SK-N-SH (cell line): ENCODE measurements around the gene RPS10. TPM values are rescaled to one million over a fixed set of nuclear protein-coding genes. Genes with fewer than 3 reads are reported as not detected.

Experiments used
- CTCF ChIA-PET: fragments of 300-600, 350-600 bp; formaldehyde crosslinking; extraction: SDS; loops from one replicate; lab custom pipeline; 2021; lab: Yijun Ruan, JAX
- POLR2A ChIA-PET: fragments of 350-600 bp; sonication (Branson Sonifier 250); formaldehyde crosslinking; extraction: SDS; loops from one replicate; lab custom pipeline; 2020; ENCODE audit warnings: antibody characterized with exemption, inconsistent platforms; lab: Yijun Ruan, JAX
- DNase-seq: peaks from one replicate; pipeline ENCODE4 v3.0.0; 2012
- H2AFZ ChIP-seq: fragments of 200-600 bp; sonication (generic); 2 replicates; pipeline ENCODE4 v1.8.1; 2016; ENCODE audit warnings: antibody characterized with exemption, mild to moderate bottlenecking, low read depth
- H3F3A ChIP-seq: fragments of 200-600 bp; sonication (generic); replicated peaks from 2 replicates; pipeline ENCODE3; 2016; ENCODE audit warnings: antibody characterized with exemption, mild to moderate bottlenecking; ENCODE audit not compliant: insufficient read depth
- H3K27ac ChIP-seq, 2 experiments: fragments of 200-500 bp in 1 of 2; fragments of 200-600 bp in 1 of 2; sonication (Bioruptor generic) in 1 of 2; sonication (generic), shearing (Covaris generic) in 1 of 2; 2 replicates each; pipeline versions ENCODE4 v1.5.1 to v1.6.1; 2014 to 2016; ENCODE audit warnings: low read depth in 2 of 2, inconsistent platforms in 1 of 2, low read length in 1 of 2, mild to moderate bottlenecking in 1 of 2, mixed read lengths in 1 of 2
- H3K27me3 ChIP-seq: fragments of 200-600 bp; sonication (generic), shearing (Covaris generic); 2 replicates; pipeline ENCODE4 v1.6.1; 2016; ENCODE audit warnings: mixed run types; ENCODE audit not compliant: insufficient read depth
- H3K36me3 ChIP-seq, 2 experiments: fragments of 200-500 bp in 1 of 2; fragments of 200-600 bp in 1 of 2; sonication (Bioruptor generic) in 1 of 2; sonication (generic) in 1 of 2; replicated peaks in 1 of 2; 2 replicates each; pipeline versions ENCODE3 to v1.5.1; 2014 to 2016; ENCODE audit warnings: low read length in 1 of 2, mild to moderate bottlenecking in 1 of 2; ENCODE audit not compliant: insufficient read depth in 2 of 2, control insufficient read depth in 1 of 2
- H3K4me1 ChIP-seq, 2 experiments: fragments of 200-500 bp in 1 of 2; fragments of 200-600 bp in 1 of 2; sonication (Bioruptor generic) in 1 of 2; sonication (generic), shearing (Covaris generic) in 1 of 2; 2 replicates each; pipeline versions ENCODE4 v1.5.1 to v1.6.1; 2014 to 2016; ENCODE audit warnings: low read depth in 1 of 2, low read length in 1 of 2, mixed run types in 1 of 2; ENCODE audit not compliant: insufficient read depth in 2 of 2, control insufficient read depth in 1 of 2
- H3K4me2 ChIP-seq: fragments of 200-600 bp; sonication (generic), shearing (Covaris generic); 2 replicates; pipeline ENCODE4 v1.6.1; 2017; ENCODE audit warnings: mixed run types
- H3K4me3 ChIP-seq, 2 experiments: fragments of 200-500 bp in 1 of 2; fragments of 200-600 bp in 1 of 2; sonication (Bioruptor generic) in 1 of 2; sonication (generic), shearing (Covaris generic) in 1 of 2; 2 replicates each; pipeline versions ENCODE4 v1.5.1 to v1.8.1; 2014 to 2016; ENCODE audit warnings: low read depth in 2 of 2, inconsistent platforms in 1 of 2, low read length in 1 of 2, mild to moderate bottlenecking in 1 of 2, mixed read lengths in 1 of 2, moderate library complexity in 1 of 2
- H3K79me2 ChIP-seq: fragments of 200-600 bp; sonication (generic); 2 replicates; pipeline ENCODE4 v1.8.1; 2017; ENCODE audit warnings: mild to moderate bottlenecking; ENCODE audit not compliant: insufficient read depth
- H3K9ac ChIP-seq: fragments of 200-600 bp; sonication (generic); 2 replicates; pipeline ENCODE4 v1.6.1; 2017; ENCODE audit warnings: mixed run types
- H3K9me2 ChIP-seq: fragments of 200-600 bp; sonication (generic); 2 replicates; pipeline ENCODE4 v1.6.1; 2017; ENCODE audit warnings: mixed run types
- H3K9me3 ChIP-seq: fragments of 200-600 bp; sonication (generic); 2 replicates; pipeline ENCODE4 v1.6.1; 2017; ENCODE audit warnings: mixed run types, mild to moderate bottlenecking, moderate library complexity
- H4K20me1 ChIP-seq: fragments of 200-600 bp; sonication (generic); 2 replicates; pipeline ENCODE4 v1.6.1; 2017; ENCODE audit warnings: mild to moderate bottlenecking, mixed run types; ENCODE audit not compliant: insufficient read depth
- CHD2 ChIP-seq: fragments of 150-350 bp; IDR thresholded peaks from 2 replicates; pipeline ENCODE4 v1.6.1; 2018; ENCODE audit warnings: low read length; ENCODE audit not compliant: partially characterized antibody
- ELF1 ChIP-seq: IDR thresholded peaks from 2 replicates; pipeline ENCODE4 v1.4.0; 2012
- FOXJ3 ChIP-seq: sonication (generic); formaldehyde crosslinking; IDR thresholded peaks from 2 replicates; pipeline ENCODE4 v1.5.1; 2020; ENCODE audit warnings: mild to moderate bottlenecking, missing genetic modification reagents
- GATA2 ChIP-seq: sonication (generic); formaldehyde crosslinking; IDR thresholded peaks from 2 replicates; pipeline ENCODE4 v1.5.0; 2020; ENCODE audit warnings: mild to moderate bottlenecking, missing genetic modification reagents
- JUND ChIP-seq: IDR thresholded peaks from 2 replicates; pipeline ENCODE4 v1.4.0; 2012
- MEF2A ChIP-seq: IDR thresholded peaks from 2 replicates; pipeline ENCODE4 v1.4.0; 2012; ENCODE audit warnings: low read depth, borderline replicate concordance
- MXI1 ChIP-seq: IDR thresholded peaks from 2 replicates; pipeline ENCODE4 v1.6.1; 2012; ENCODE audit warnings: mild to moderate bottlenecking, low read depth, low read length, improper control_type of control experiment
- NFIC ChIP-seq: IDR thresholded peaks from 2 replicates; pipeline ENCODE4 v1.4.0; 2012; ENCODE audit warnings: borderline replicate concordance
- NRF1 ChIP-seq: IDR thresholded peaks from 2 replicates; pipeline ENCODE4 v1.6.1; 2012; ENCODE audit warnings: low read depth, mild to moderate bottlenecking, low read length
- POLR2AphosphoS5 ChIP-seq: IDR thresholded peaks from 2 replicates; pipeline ENCODE4 v1.6.1; 2012; ENCODE audit warnings: low read depth, low read length
- RAD21 ChIP-seq: IDR thresholded peaks from 2 replicates; pipeline ENCODE4 v1.6.1; 2012; ENCODE audit warnings: mild to moderate bottlenecking, low read length
- SIN3A ChIP-seq: IDR thresholded peaks from 2 replicates; pipeline ENCODE4 v1.6.1; 2012; ENCODE audit warnings: low read depth, mild to moderate bottlenecking, low read length, moderate library complexity, borderline replicate concordance
- SMC3 ChIP-seq: IDR thresholded peaks from 2 replicates; pipeline ENCODE4 v1.6.1; 2012; ENCODE audit warnings: low read depth, low read length, improper control_type of control experiment
- TEAD4 ChIP-seq: IDR thresholded peaks from 2 replicates; pipeline ENCODE4 v1.4.0; 2012; ENCODE audit warnings: mild to moderate bottlenecking, borderline replicate concordance; ENCODE audit not compliant: insufficient read depth
- WGBS: methylation state at CpG from one replicate; pipeline ENCODE4 v1.1.6; 2017; ENCODE audit warnings: low lambda C conversion rate; 5-methylcytosine and 5-hydroxymethylcytosine counted together
- polyA plus RNA-seq, 3 experiments: library from polyadenylated mRNA; depleted of rRNA; stranded (reverse); fragments of >200 nt; gene quantifications; 2 replicates each; pipeline ENCODE4 v1.2.3, GENCODE V29; 2012
- TF ChIP-seq, protein P1 (sequence below): IDR thresholded peaks from 2 replicates; pipeline ENCODE4 v1.4.0; 2012; ENCODE audit warnings: low read depth, borderline replicate concordance
- TF ChIP-seq, protein P2 (sequence below): IDR thresholded peaks from 2 replicates; pipeline ENCODE4 v1.4.0; 2012; ENCODE audit warnings: low read depth
- TF ChIP-seq, protein P3 (sequence below): fragments of 200-600 bp; sonication (generic); IDR thresholded peaks from 2 replicates; pipeline ENCODE4 v1.6.1; 2017; ENCODE audit warnings: antibody characterized with exemption, mild to moderate bottlenecking, moderate library complexity
- TF ChIP-seq, protein P4 (sequence below): IDR thresholded peaks from 2 replicates; pipeline ENCODE4 v1.4.0; 2012; ENCODE audit warnings: low read depth, borderline replicate concordance
- TF ChIP-seq, protein P5 (sequence below): IDR thresholded peaks from 2 replicates; pipeline ENCODE4 v1.6.1; 2012; ENCODE audit warnings: mild to moderate bottlenecking, low read depth, low read length, moderate library complexity

RPS10 gene
- polyA plus RNA-seq, 1 of the 3 experiments (the other 2 are of a cell fraction): 4,475 TPM

DNA sequence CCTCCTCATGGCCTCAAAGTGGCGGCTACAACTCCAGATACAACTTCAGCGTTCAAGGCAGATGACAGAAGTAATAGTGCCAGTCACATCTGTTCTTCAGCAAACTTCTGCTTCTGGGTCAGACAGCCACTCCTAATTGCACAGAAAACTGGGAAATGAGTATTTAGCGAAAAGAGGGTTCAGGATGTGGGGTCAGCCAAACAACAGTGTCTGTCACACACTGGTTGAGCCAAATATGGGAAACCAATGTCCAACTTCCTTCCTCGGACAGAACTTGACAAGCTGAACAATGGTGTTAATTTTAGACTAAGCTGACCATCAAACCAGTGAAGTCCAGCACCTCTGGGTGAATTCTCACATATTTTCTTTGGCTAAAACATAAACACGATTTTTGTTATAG is 55.5 kb downstream of the RPS10 start:
- no peaks in the 10 kb centered on the region for H3K36me3 ChIP-seq
- TF ChIP-seq NFIC (no peak), RAD21 (no peak), SMC3 (no peak), POLR2AphosphoS5 (no peak), MEF2A (no peak), ELF1 (no peak), JUND (no peak), MXI1 (no peak), GATA2 (CRISPR knock-in tag) (no peak)
- TF ChIP-seq, protein P1, sequence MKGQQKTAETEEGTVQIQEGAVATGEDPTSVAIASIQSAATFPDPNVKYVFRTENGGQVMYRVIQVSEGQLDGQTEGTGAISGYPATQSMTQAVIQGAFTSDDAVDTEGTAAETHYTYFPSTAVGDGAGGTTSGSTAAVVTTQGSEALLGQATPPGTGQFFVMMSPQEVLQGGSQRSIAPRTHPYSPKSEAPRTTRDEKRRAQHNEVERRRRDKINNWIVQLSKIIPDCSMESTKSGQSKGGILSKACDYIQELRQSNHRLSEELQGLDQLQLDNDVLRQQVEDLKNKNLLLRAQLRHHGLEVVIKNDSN: no peak
- TF ChIP-seq, protein P2, sequence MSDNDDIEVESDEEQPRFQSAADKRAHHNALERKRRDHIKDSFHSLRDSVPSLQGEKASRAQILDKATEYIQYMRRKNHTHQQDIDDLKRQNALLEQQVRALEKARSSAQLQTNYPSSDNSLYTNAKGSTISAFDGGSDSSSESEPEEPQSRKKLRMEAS: no peak
- TF ChIP-seq, all 33 proteins: peak for 0
- no peak overlapping the region for H3K4me3 ChIP-seq
- H3K27me3 ChIP-seq: no peaks in the 10 kb centered on the region
- CTCF ChIA-PET: no interaction called here
- peaks cover 66% of the 10 kb centered on the region for H4K20me1 ChIP-seq
- 95% methylated on average over 5 of the region's 5 CpGs for WGBS
- peaks cover 76% of the 10 kb centered on the region for H3K79me2 ChIP-seq
- no peaks in the 10 kb centered on the region for H3K9me2 ChIP-seq
- H3K9ac ChIP-seq: no peak overlapping the region
- no peak overlapping the region for H2AFZ ChIP-seq
- no peak overlapping the region for H3K4me2 ChIP-seq
- POLR2A ChIA-PET: no interaction called here
- no peaks in the 10 kb centered on the region for H3K9me3 ChIP-seq
- H3F3A ChIP-seq: peaks cover 8% of the 10 kb centered on the region
- no peak overlapping the region for H3K27ac ChIP-seq
- no peak for DNase-seq
- no peaks in the 10 kb centered on the region for H3K4me1 ChIP-seq

DNA sequence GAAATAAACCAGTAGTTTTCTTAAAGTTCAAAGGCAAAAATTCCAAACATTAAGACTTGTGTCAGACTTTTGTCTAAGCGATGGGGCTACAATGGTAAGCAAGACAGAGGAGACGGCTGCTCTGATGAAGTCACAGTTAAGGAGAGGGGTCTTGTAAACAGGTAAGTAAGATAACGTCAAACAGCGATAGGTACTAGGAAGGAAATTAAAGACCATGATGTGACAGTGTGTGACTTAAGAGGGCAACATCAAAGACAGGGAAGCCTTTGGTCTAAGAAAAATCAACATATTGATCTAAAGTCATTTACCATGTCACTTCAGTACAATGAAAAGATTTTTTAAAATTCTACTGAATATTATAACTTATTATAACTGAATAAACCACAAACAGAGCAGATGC is 56.5 kb downstream of the RPS10 start:
- no peak overlapping the region for H3K4me2 ChIP-seq
- H3K27me3 ChIP-seq: no peaks in the 10 kb centered on the region

More for the DNA sequence above, 56.5 kb downstream of the RPS10 start:
- Histone ChIP-seq H3K27ac (no peak overlapping the region), H3F3A (peaks cover 8% of the 10 kb centered on the region), H3K4me1 (no peaks in the 10 kb centered on the region), H3K9me2 (no peaks in the 10 kb centered on the region), H3K4me3 (no peak overlapping the region), H4K20me1 (peaks cover 65% of the 10 kb centered on the region), H2AFZ (no peak overlapping the region), H3K9ac (no peak overlapping the region), H3K79me2 (peaks cover 81% of the 10 kb centered on the region), H3K36me3 (no peaks in the 10 kb centered on the region), H3K9me3 (no peaks in the 10 kb centered on the region)
- CTCF ChIA-PET: no interaction called here
- no peak for DNase-seq
- 95% methylated on average over 4 of the region's 4 CpGs for WGBS
- POLR2A ChIA-PET: no interaction called here
- TF ChIP-seq, protein P3, sequence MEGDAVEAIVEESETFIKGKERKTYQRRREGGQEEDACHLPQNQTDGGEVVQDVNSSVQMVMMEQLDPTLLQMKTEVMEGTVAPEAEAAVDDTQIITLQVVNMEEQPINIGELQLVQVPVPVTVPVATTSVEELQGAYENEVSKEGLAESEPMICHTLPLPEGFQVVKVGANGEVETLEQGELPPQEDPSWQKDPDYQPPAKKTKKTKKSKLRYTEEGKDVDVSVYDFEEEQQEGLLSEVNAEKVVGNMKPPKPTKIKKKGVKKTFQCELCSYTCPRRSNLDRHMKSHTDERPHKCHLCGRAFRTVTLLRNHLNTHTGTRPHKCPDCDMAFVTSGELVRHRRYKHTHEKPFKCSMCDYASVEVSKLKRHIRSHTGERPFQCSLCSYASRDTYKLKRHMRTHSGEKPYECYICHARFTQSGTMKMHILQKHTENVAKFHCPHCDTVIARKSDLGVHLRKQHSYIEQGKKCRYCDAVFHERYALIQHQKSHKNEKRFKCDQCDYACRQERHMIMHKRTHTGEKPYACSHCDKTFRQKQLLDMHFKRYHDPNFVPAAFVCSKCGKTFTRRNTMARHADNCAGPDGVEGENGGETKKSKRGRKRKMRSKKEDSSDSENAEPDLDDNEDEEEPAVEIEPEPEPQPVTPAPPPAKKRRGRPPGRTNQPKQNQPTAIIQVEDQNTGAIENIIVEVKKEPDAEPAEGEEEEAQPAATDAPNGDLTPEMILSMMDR: no peak
- TF ChIP-seq CHD2 (no peak), JUND (no peak), NRF1 (no peak), TEAD4 (no peak), MXI1 (no peak), RAD21 (no peak), FOXJ3 (CRISPR knock-in tag) (no peak), SIN3A (no peak)
- TF ChIP-seq, protein P4, sequence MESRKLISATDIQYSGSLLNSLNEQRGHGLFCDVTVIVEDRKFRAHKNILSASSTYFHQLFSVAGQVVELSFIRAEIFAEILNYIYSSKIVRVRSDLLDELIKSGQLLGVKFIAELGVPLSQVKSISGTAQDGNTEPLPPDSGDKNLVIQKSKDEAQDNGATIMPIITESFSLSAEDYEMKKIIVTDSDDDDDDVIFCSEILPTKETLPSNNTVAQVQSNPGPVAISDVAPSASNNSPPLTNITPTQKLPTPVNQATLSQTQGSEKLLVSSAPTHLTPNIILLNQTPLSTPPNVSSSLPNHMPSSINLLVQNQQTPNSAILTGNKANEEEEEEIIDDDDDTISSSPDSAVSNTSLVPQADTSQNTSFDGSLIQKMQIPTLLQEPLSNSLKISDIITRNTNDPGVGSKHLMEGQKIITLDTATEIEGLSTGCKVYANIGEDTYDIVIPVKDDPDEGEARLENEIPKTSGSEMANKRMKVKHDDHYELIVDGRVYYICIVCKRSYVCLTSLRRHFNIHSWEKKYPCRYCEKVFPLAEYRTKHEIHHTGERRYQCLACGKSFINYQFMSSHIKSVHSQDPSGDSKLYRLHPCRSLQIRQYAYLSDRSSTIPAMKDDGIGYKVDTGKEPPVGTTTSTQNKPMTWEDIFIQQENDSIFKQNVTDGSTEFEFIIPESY: no peak
- TF ChIP-seq, protein P5, sequence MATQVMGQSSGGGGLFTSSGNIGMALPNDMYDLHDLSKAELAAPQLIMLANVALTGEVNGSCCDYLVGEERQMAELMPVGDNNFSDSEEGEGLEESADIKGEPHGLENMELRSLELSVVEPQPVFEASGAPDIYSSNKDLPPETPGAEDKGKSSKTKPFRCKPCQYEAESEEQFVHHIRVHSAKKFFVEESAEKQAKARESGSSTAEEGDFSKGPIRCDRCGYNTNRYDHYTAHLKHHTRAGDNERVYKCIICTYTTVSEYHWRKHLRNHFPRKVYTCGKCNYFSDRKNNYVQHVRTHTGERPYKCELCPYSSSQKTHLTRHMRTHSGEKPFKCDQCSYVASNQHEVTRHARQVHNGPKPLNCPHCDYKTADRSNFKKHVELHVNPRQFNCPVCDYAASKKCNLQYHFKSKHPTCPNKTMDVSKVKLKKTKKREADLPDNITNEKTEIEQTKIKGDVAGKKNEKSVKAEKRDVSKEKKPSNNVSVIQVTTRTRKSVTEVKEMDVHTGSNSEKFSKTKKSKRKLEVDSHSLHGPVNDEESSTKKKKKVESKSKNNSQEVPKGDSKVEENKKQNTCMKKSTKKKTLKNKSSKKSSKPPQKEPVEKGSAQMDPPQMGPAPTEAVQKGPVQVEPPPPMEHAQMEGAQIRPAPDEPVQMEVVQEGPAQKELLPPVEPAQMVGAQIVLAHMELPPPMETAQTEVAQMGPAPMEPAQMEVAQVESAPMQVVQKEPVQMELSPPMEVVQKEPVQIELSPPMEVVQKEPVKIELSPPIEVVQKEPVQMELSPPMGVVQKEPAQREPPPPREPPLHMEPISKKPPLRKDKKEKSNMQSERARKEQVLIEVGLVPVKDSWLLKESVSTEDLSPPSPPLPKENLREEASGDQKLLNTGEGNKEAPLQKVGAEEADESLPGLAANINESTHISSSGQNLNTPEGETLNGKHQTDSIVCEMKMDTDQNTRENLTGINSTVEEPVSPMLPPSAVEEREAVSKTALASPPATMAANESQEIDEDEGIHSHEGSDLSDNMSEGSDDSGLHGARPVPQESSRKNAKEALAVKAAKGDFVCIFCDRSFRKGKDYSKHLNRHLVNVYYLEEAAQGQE: no peak
- TF ChIP-seq, protein P2: no peak
